ENCODE results near the gene KSR2. TPM values are rescaled to one million over a fixed set of nuclear protein-coding genes. Genes with fewer than 3 reads are reported as not detected.

The KSR2 gene
- polyA plus RNA-seq, 2 donors = 0.01 to 0.04 TPM

GRCh38 chr12:117707861-117708260, 260.9 kb downstream of the KSR2 start:
- H3K4me3 ChIP-seq (ENCODE audit: low read depth in 1 of 2, low read length in 2 of 2) = no peak overlapping the region
- peaks cover 0 to 2% of the 10 kb centered on the region in 2 donors for H3K9me3 ChIP-seq (ENCODE audit: control insufficient read depth in 2 of 2, insufficient read depth in 1 of 2, low read depth in 1 of 2, low read length in 1 of 2)
- 74 to 83% methylated on average over 2 of the region's 2 CpGs for WGBS, 2 donors
- H3K36me3 ChIP-seq (ENCODE audit: control insufficient read depth in 2 of 2, insufficient read depth in 2 of 2, low read length in 1 of 2) = no peaks in the 10 kb centered on the region
- no peak overlapping the region for H3K27ac ChIP-seq (ENCODE audit: low read depth in 2 of 2, low read length in 1 of 2)
- H3K4me1 ChIP-seq (ENCODE audit: control insufficient read depth in 2 of 2, insufficient read depth in 2 of 2, low read length in 1 of 2) = no peaks in the 10 kb centered on the region
- H3K27me3 ChIP-seq (ENCODE audit: control insufficient read depth in 1 of 2, insufficient read depth in 2 of 2, low read length in 2 of 2) = no peaks in the 10 kb centered on the region

- H3K9me3 ChIP-seq (ENCODE audit: control insufficient read depth in 2 of 2, insufficient read depth in 1 of 2, low read depth in 1 of 2, low read length in 1 of 2) = no peaks in the 10 kb centered on the region
- 73 to 81% methylated on average over 4 of the region's 4 CpGs for WGBS, 2 donors
- H3K4me1 ChIP-seq (ENCODE audit: control insufficient read depth in 2 of 2, insufficient read depth in 2 of 2, low read length in 1 of 2) = no peaks in the 10 kb centered on the region
- H3K36me3 ChIP-seq (ENCODE audit: control insufficient read depth in 2 of 2, insufficient read depth in 2 of 2, low read length in 1 of 2) = no peaks in the 10 kb centered on the region
- no peak overlapping the region for H3K4me3 ChIP-seq (ENCODE audit: low read depth in 1 of 2, low read length in 2 of 2)
- no peak overlapping the region for H3K27ac ChIP-seq (ENCODE audit: low read depth in 2 of 2, low read length in 1 of 2)
- no peaks in the 10 kb centered on the region for H3K27me3 ChIP-seq (ENCODE audit: control insufficient read depth in 1 of 2, insufficient read depth in 2 of 2, low read length in 2 of 2)
Observed at GRCh38 chr12:117703584-117703983, 265.2 kb downstream of the KSR2 start.

- 68 to 74% methylated on average over 4 of the region's 4 CpGs for WGBS, 2 donors
- Histone ChIP-seq H3K4me1 (ENCODE audit: control insufficient read depth in 2 of 2, insufficient read depth in 2 of 2, low read length in 1 of 2) (no peaks in the 10 kb centered on the region), H3K36me3 (ENCODE audit: control insufficient read depth in 2 of 2, insufficient read depth in 2 of 2, low read length in 1 of 2) (no peaks in the 10 kb centered on the region), H3K9me3 (ENCODE audit: control insufficient read depth in 2 of 2, insufficient read depth in 1 of 2, low read depth in 1 of 2, low read length in 1 of 2) (no peaks in the 10 kb centered on the region), H3K27ac (ENCODE audit: low read depth in 2 of 2, low read length in 1 of 2) (no peak overlapping the region), H3K4me3 (ENCODE audit: low read depth in 1 of 2, low read length in 2 of 2) (no peak overlapping the region), H3K27me3 (ENCODE audit: control insufficient read depth in 1 of 2, insufficient read depth in 2 of 2, low read length in 2 of 2) (no peaks in the 10 kb centered on the region)
Observed at GRCh38 chr12:117702741-117703140, 266.0 kb downstream of the KSR2 start.

GRCh38 chr12:117699575-117699974, 269.2 kb downstream of the KSR2 start:
- 76 to 93% methylated on average over 5 of the region's 5 CpGs for WGBS, 2 donors

GRCh38 chr12:117699118-117699517, 269.7 kb downstream of the KSR2 start:
- no peaks in the 10 kb centered on the region for H3K4me1 ChIP-seq (ENCODE audit: control insufficient read depth in 2 of 2, insufficient read depth in 2 of 2, low read length in 1 of 2)
- WGBS, 2 donors = 93 to 94% methylated on average over 1 of the region's 1 CpG

More at GRCh38 chr12:117699575-117699974, 269.2 kb downstream of the KSR2 start:
- Histone ChIP-seq H3K9me3 (ENCODE audit: control insufficient read depth in 2 of 2, insufficient read depth in 1 of 2, low read depth in 1 of 2, low read length in 1 of 2) (no peaks in the 10 kb centered on the region), H3K4me3 (ENCODE audit: low read depth in 1 of 2, low read length in 2 of 2) (no peak overlapping the region), H3K27ac (ENCODE audit: low read depth in 2 of 2, low read length in 1 of 2) (no peak overlapping the region), H3K36me3 (ENCODE audit: control insufficient read depth in 2 of 2, insufficient read depth in 2 of 2, low read length in 1 of 2) (no peaks in the 10 kb centered on the region), H3K4me1 (ENCODE audit: control insufficient read depth in 2 of 2, insufficient read depth in 2 of 2, low read length in 1 of 2) (no peaks in the 10 kb centered on the region), H3K27me3 (ENCODE audit: control insufficient read depth in 1 of 2, insufficient read depth in 2 of 2, low read length in 2 of 2) (no peaks in the 10 kb centered on the region)

GRCh38 chr12:117695956-117696355, 272.8 kb downstream of the KSR2 start:
- no peaks in the 10 kb centered on the region for H3K36me3 ChIP-seq (ENCODE audit: control insufficient read depth in 2 of 2, insufficient read depth in 2 of 2, low read length in 1 of 2)
- peaks cover 0 to 2% of the 10 kb centered on the region in 2 donors for H3K9me3 ChIP-seq (ENCODE audit: control insufficient read depth in 2 of 2, insufficient read depth in 1 of 2, low read depth in 1 of 2, low read length in 1 of 2)
- H3K27me3 ChIP-seq (ENCODE audit: control insufficient read depth in 1 of 2, insufficient read depth in 2 of 2, low read length in 2 of 2) = no peaks in the 10 kb centered on the region
- WGBS, 2 donors = 79 to 90% methylated on average over 6 of the region's 6 CpGs
- no peak overlapping the region for H3K4me3 ChIP-seq (ENCODE audit: low read depth in 1 of 2, low read length in 2 of 2)
- H3K27ac ChIP-seq (ENCODE audit: low read depth in 2 of 2, low read length in 1 of 2) = no peak overlapping the region
- H3K4me1 ChIP-seq (ENCODE audit: control insufficient read depth in 2 of 2, insufficient read depth in 2 of 2, low read length in 1 of 2) = no peaks in the 10 kb centered on the region

More at GRCh38 chr12:117699118-117699517, 269.7 kb downstream of the KSR2 start:
- Histone ChIP-seq H3K27ac (ENCODE audit: low read depth in 2 of 2, low read length in 1 of 2) (no peak overlapping the region), H3K36me3 (ENCODE audit: control insufficient read depth in 2 of 2, insufficient read depth in 2 of 2, low read length in 1 of 2) (no peaks in the 10 kb centered on the region), H3K27me3 (ENCODE audit: control insufficient read depth in 1 of 2, insufficient read depth in 2 of 2, low read length in 2 of 2) (no peaks in the 10 kb centered on the region), H3K9me3 (ENCODE audit: control insufficient read depth in 2 of 2, insufficient read depth in 1 of 2, low read depth in 1 of 2, low read length in 1 of 2) (no peaks in the 10 kb centered on the region), H3K4me3 (ENCODE audit: low read depth in 1 of 2, low read length in 2 of 2) (no peak overlapping the region)

- peaks cover 0 to 2% of the 10 kb centered on the region in 2 donors for H3K9me3 ChIP-seq (ENCODE audit: control insufficient read depth in 2 of 2, insufficient read depth in 1 of 2, low read depth in 1 of 2, low read length in 1 of 2)
- no peaks in the 10 kb centered on the region for H3K27me3 ChIP-seq (ENCODE audit: control insufficient read depth in 1 of 2, insufficient read depth in 2 of 2, low read length in 2 of 2)
- no peak overlapping the region for H3K27ac ChIP-seq (ENCODE audit: low read depth in 2 of 2, low read length in 1 of 2)
- 80 to 85% methylated on average over 2 of the region's 2 CpGs for WGBS, 2 donors
- no peak overlapping the region for H3K4me3 ChIP-seq (ENCODE audit: low read depth in 1 of 2, low read length in 2 of 2)
- H3K4me1 ChIP-seq (ENCODE audit: control insufficient read depth in 2 of 2, insufficient read depth in 2 of 2, low read length in 1 of 2) = no peaks in the 10 kb centered on the region
- no peaks in the 10 kb centered on the region for H3K36me3 ChIP-seq (ENCODE audit: control insufficient read depth in 2 of 2, insufficient read depth in 2 of 2, low read length in 1 of 2)
Observed at GRCh38 chr12:117692512-117692911, 276.3 kb downstream of the KSR2 start.

GRCh38 chr12:117689857-117690256, 278.9 kb downstream of the KSR2 start:
- H3K4me3 ChIP-seq (ENCODE audit: low read depth in 1 of 2, low read length in 2 of 2) = no peak overlapping the region
- H3K9me3 ChIP-seq (ENCODE audit: control insufficient read depth in 2 of 2, insufficient read depth in 1 of 2, low read depth in 1 of 2, low read length in 1 of 2) = peaks cover 0 to 2% of the 10 kb centered on the region in 2 donors
- WGBS, 2 donors = 73 to 79% methylated on average over 1 of the region's 1 CpG
- no peak overlapping the region for H3K27ac ChIP-seq (ENCODE audit: low read depth in 2 of 2, low read length in 1 of 2)
- H3K27me3 ChIP-seq (ENCODE audit: control insufficient read depth in 1 of 2, insufficient read depth in 2 of 2, low read length in 2 of 2) = no peaks in the 10 kb centered on the region
- no peaks in the 10 kb centered on the region for H3K4me1 ChIP-seq (ENCODE audit: control insufficient read depth in 2 of 2, insufficient read depth in 2 of 2, low read length in 1 of 2)
- no peaks in the 10 kb centered on the region for H3K36me3 ChIP-seq (ENCODE audit: control insufficient read depth in 2 of 2, insufficient read depth in 2 of 2, low read length in 1 of 2)

GRCh38 chr12:117688446-117688845, 280.3 kb downstream of the KSR2 start:
- no peaks in the 10 kb centered on the region for H3K9me3 ChIP-seq (ENCODE audit: control insufficient read depth in 2 of 2, insufficient read depth in 1 of 2, low read depth in 1 of 2, low read length in 1 of 2)
- H3K4me3 ChIP-seq (ENCODE audit: low read depth in 1 of 2, low read length in 2 of 2) = no peak overlapping the region
- H3K27ac ChIP-seq (ENCODE audit: low read depth in 2 of 2, low read length in 1 of 2) = no peak overlapping the region
- H3K4me1 ChIP-seq (ENCODE audit: control insufficient read depth in 2 of 2, insufficient read depth in 2 of 2, low read length in 1 of 2) = no peaks in the 10 kb centered on the region
- H3K27me3 ChIP-seq (ENCODE audit: control insufficient read depth in 1 of 2, insufficient read depth in 2 of 2, low read length in 2 of 2) = no peaks in the 10 kb centered on the region
- 87 to 90% methylated on average over 5 of the region's 5 CpGs for WGBS, 2 donors
- no peaks in the 10 kb centered on the region for H3K36me3 ChIP-seq (ENCODE audit: control insufficient read depth in 2 of 2, insufficient read depth in 2 of 2, low read length in 1 of 2)

GRCh38 chr12:117686911-117687377, 281.8 kb downstream of the KSR2 start:
- no peaks in the 10 kb centered on the region for H3K9me3 ChIP-seq (ENCODE audit: control insufficient read depth in 2 of 2, insufficient read depth in 1 of 2, low read depth in 1 of 2, low read length in 1 of 2)
- H3K27me3 ChIP-seq (ENCODE audit: control insufficient read depth in 1 of 2, insufficient read depth in 2 of 2, low read length in 2 of 2) = no peaks in the 10 kb centered on the region

More at GRCh38 chr12:117686911-117687377, 281.8 kb downstream of the KSR2 start:
- H3K36me3 ChIP-seq (ENCODE audit: control insufficient read depth in 2 of 2, insufficient read depth in 2 of 2, low read length in 1 of 2) = no peaks in the 10 kb centered on the region
- H3K4me3 ChIP-seq (ENCODE audit: low read depth in 1 of 2, low read length in 2 of 2) = no peak overlapping the region
- 20 to 25% methylated on average over 8 of the region's 8 CpGs for WGBS, 2 donors
- no peaks in the 10 kb centered on the region for H3K4me1 ChIP-seq (ENCODE audit: control insufficient read depth in 2 of 2, insufficient read depth in 2 of 2, low read length in 1 of 2)
- H3K27ac ChIP-seq (ENCODE audit: low read depth in 2 of 2, low read length in 1 of 2) = no peak overlapping the region

Data from esophagus (tissue), 2 donors.